H9 (cell line): ENCODE results near the gene SYK. TPM values are rescaled to one million over a fixed set of nuclear protein-coding genes. Genes with fewer than 3 reads are reported as not detected.

Experiments
- DNase-seq: peaks from one replicate; pipeline ENCODE4 v3.0.0-alpha.2; 2017
- H2AFZ ChIP-seq: one replicate; pipeline ENCODE4 v1.6.1; 2013; ENCODE audit warnings: mild to moderate bottlenecking, low read length, control low read depth, moderate library complexity
- H2AK5ac ChIP-seq: 2 replicates; pipeline ENCODE4 v1.6.1; 2013; ENCODE audit warnings: low read length, control low read depth, mixed read lengths; ENCODE audit not compliant: insufficient read length
- H2BK120ac ChIP-seq: one replicate; pipeline ENCODE4 v1.6.1; 2013; ENCODE audit warnings: low read depth, mild to moderate bottlenecking, low read length, control low read depth, inconsistent platforms; ENCODE audit not compliant: poor library complexity, severe bottlenecking
- H2BK12ac ChIP-seq: 2 replicates; pipeline ENCODE4 v1.6.1; 2013; ENCODE audit warnings: low read length, control low read depth, mixed read lengths, low read depth; ENCODE audit not compliant: insufficient read length
- H2BK15ac ChIP-seq: 2 replicates; pipeline ENCODE4 v1.6.1; 2013; ENCODE audit warnings: low read depth, low read length, control low read depth
- H2BK20ac ChIP-seq: one replicate; pipeline ENCODE4 v1.6.1; 2013; ENCODE audit warnings: low read depth, mild to moderate bottlenecking, low read length, control low read depth, inconsistent platforms; ENCODE audit not compliant: poor library complexity, severe bottlenecking
- H2BK5ac ChIP-seq: 2 replicates; pipeline ENCODE4 v1.6.1; 2013; ENCODE audit warnings: low read length, control low read depth, mixed read lengths; ENCODE audit not compliant: insufficient read length
- H3K14ac ChIP-seq: 2 replicates; pipeline ENCODE4 v1.6.1; 2013; ENCODE audit warnings: low read length, control low read depth; ENCODE audit not compliant: insufficient read depth
- H3K18ac ChIP-seq: 2 replicates; pipeline ENCODE4 v1.6.1; 2013; ENCODE audit warnings: low read depth, mild to moderate bottlenecking, mixed read lengths, low read length, control low read depth; ENCODE audit not compliant: insufficient read length
- H3K23ac ChIP-seq: 2 replicates; pipeline ENCODE4 v1.6.1; 2013; ENCODE audit warnings: low read length, control low read depth, mixed read lengths, low read depth; ENCODE audit not compliant: insufficient read length
- H3K23me2 ChIP-seq: 2 replicates; pipeline ENCODE4 v1.6.1; 2013; ENCODE audit warnings: low read depth, mild to moderate bottlenecking, mixed read lengths, low read length, control low read depth; ENCODE audit not compliant: insufficient read length, poor library complexity, severe bottlenecking
- H3K27ac ChIP-seq: 2 replicates; pipeline ENCODE4 v1.5.1; 2013; ENCODE audit warnings: low read length, control low read depth, mixed read lengths, low read depth; ENCODE audit not compliant: insufficient read length
- H3K27me3 ChIP-seq: 2 replicates; pipeline ENCODE4 v1.6.1; 2013; ENCODE audit warnings: low read length, control low read depth, inconsistent platforms; ENCODE audit not compliant: insufficient read depth
- H3K4ac ChIP-seq: 2 replicates; pipeline ENCODE4 v1.6.1; 2013; ENCODE audit warnings: low read depth, mild to moderate bottlenecking, control low read depth, inconsistent platforms, low read length, moderate library complexity
- H3K4me1 ChIP-seq: 2 replicates; pipeline ENCODE4 v1.6.1; 2013; ENCODE audit warnings: low read length, control low read depth, inconsistent platforms; ENCODE audit not compliant: insufficient read depth
- H3K4me2 ChIP-seq: 2 replicates; pipeline ENCODE4 v1.6.1; 2013; ENCODE audit warnings: low read length, control low read depth, mixed read lengths; ENCODE audit not compliant: insufficient read length, insufficient read depth
- H3K56ac ChIP-seq: 2 replicates; pipeline ENCODE4 v1.6.1; 2013; ENCODE audit warnings: low read depth, mild to moderate bottlenecking, mixed read lengths, low read length, control low read depth; ENCODE audit not compliant: insufficient read length
- H3K79me1 ChIP-seq: 2 replicates; pipeline ENCODE4 v1.6.1; 2013; ENCODE audit warnings: low read depth, mild to moderate bottlenecking, moderate library complexity, low read length, control low read depth, inconsistent platforms; ENCODE audit not compliant: insufficient read depth, poor library complexity, severe bottlenecking
- H3K79me2 ChIP-seq: 2 replicates; pipeline ENCODE4 v1.6.1; 2013; ENCODE audit warnings: low read length, control low read depth, inconsistent platforms; ENCODE audit not compliant: insufficient read depth
- H3K9ac ChIP-seq: 2 replicates; pipeline ENCODE4 v1.6.1; 2013; ENCODE audit warnings: low read length, control low read depth, mixed read lengths; ENCODE audit not compliant: insufficient read length; ENCODE audit errors: extremely low read depth
- H3K9me3 ChIP-seq: one replicate; pipeline ENCODE4 v1.6.1; 2013; ENCODE audit warnings: low read depth, low read length, inconsistent platforms; ENCODE audit not compliant: control insufficient read depth
- H3T11ph ChIP-seq: one replicate; pipeline ENCODE4 v1.6.1; 2013; ENCODE audit warnings: mild to moderate bottlenecking, low read length, control low read depth, inconsistent platforms
- H4K20me1 ChIP-seq: one replicate; pipeline ENCODE4 v1.6.1; 2013; ENCODE audit not compliant: control insufficient read depth, insufficient read length, insufficient read depth
- H4K5ac ChIP-seq: 2 replicates; pipeline ENCODE4 v1.6.1; 2013; ENCODE audit warnings: low read depth, mild to moderate bottlenecking, mixed read lengths, low read length, control low read depth; ENCODE audit not compliant: insufficient read length
- H4K8ac ChIP-seq: replicated peaks from 2 replicates; pipeline ENCODE4 v1.6.1; 2013; ENCODE audit warnings: low read length, control low read depth, mixed read lengths, low read depth; ENCODE audit not compliant: insufficient read length
- H4K91ac ChIP-seq: 2 replicates; pipeline ENCODE4 v1.6.1; 2013; ENCODE audit warnings: low read depth, mild to moderate bottlenecking, moderate library complexity, mixed read lengths, low read length, control low read depth; ENCODE audit not compliant: insufficient read length
- H3K27ac Mint-ChIP-seq, 3 experiments: 2 replicates in 2 of 3; 3 replicates in 1 of 3; pipeline ENCODE4 v1.8.0; 2020 to 2021; ENCODE audit warnings: mixed read lengths in 3 of 3, mild to moderate bottlenecking in 1 of 3, moderate library complexity in 1 of 3
- H3K27me3 Mint-ChIP-seq: 2 replicates; pipeline ENCODE4 v1.8.0; 2021; ENCODE audit warnings: low read depth, mild to moderate bottlenecking, moderate library complexity, mixed read lengths
- H3K36me3 Mint-ChIP-seq, 3 experiments: 2 replicates in 2 of 3; 3 replicates in 1 of 3; pipeline ENCODE4 v1.8.0; 2020 to 2021; ENCODE audit warnings: low read depth in 3 of 3, mixed read lengths in 3 of 3; ENCODE audit not compliant: insufficient read depth in 1 of 3
- H3K4me1 Mint-ChIP-seq, 2 experiments: 2 replicates each; pipeline ENCODE4 v1.8.0; 2020; ENCODE audit warnings: mixed read lengths in 2 of 2
- H3K4me3 Mint-ChIP-seq, 2 experiments: 2 replicates in 1 of 2; 3 replicates in 1 of 2; pipeline ENCODE4 v1.8.0; 2020 to 2021; ENCODE audit warnings: mild to moderate bottlenecking in 2 of 2, mixed read lengths in 2 of 2, moderate library complexity in 1 of 2
- H3K9me3 Mint-ChIP-seq, 2 experiments: 2 replicates in 1 of 2; 3 replicates in 1 of 2; pipeline ENCODE4 v1.8.0; 2020; ENCODE audit warnings: mild to moderate bottlenecking in 2 of 2, mixed read lengths in 2 of 2, moderate library complexity in 1 of 2
- CTCF ChIP-seq: fragments of 200-600 bp; sonication (generic); conservative IDR thresholded peaks from 3 replicates; pipeline ENCODE4 v1.8.0; 2021; ENCODE audit warnings: antibody characterized with exemption, mild to moderate bottlenecking
- WGBS: extraction: QIAGEN DNeasy Blood & Tissue Kit; methylation state at CpG from one replicate; pipeline ENCODE4 v1.1.7; 2013; ENCODE audit warnings: missing lambda C conversion rate, low lambda C conversion rate, mixed read lengths; ENCODE audit not compliant: insufficient read length; ENCODE audit errors: extremely low coverage; 5-methylcytosine and 5-hydroxymethylcytosine counted together
- total RNA-seq: library from RNA; stranded (reverse); gene quantifications from 2 replicates; pipeline ENCODE4 v1.2.1, GENCODE V29; 2021

SYK gene
- total RNA-seq, 1 experiment from 2014 or later: 7.9 TPM

- Mint-ChIP-seq H3K36me3 (peaks cover 0 to 7% (median 0%) of the 10 kb centered on the region in 3 experiments; a peak in 2 of 7 replicates), H3K4me3 (no peak overlapping the region), H3K4me1 (peaks cover 32 to 46% of the 10 kb centered on the region in 2 experiments), H3K27me3 (no peaks in the 10 kb centered on the region), H3K27ac (no peak overlapping the region), H3K9me3 (peaks cover 7 to 9% of the 10 kb centered on the region in 2 experiments; a peak in 4 of 5 replicates)
- TF ChIP-seq CTCF: peak; percentile 57
- no peaks in the 10 kb centered on the region for H3K23me2 ChIP-seq
- no peaks in the 10 kb centered on the region for H3K79me2 ChIP-seq
- no peak overlapping the region for H2BK15ac ChIP-seq
- H3K4me1 ChIP-seq: no peaks in the 10 kb centered on the region
- H2BK20ac ChIP-seq: no peak overlapping the region
- H2BK120ac ChIP-seq: no peak overlapping the region
- no peak overlapping the region for H3K9ac ChIP-seq
- H3K9me3 ChIP-seq: no peaks in the 10 kb centered on the region
- no peak overlapping the region for H2AFZ ChIP-seq
- no peak overlapping the region for H3K4me2 ChIP-seq
- H4K5ac ChIP-seq: no peak overlapping the region
- H4K8ac ChIP-seq: no peak overlapping the region
- no peak overlapping the region for H3K4ac ChIP-seq
- no peaks in the 10 kb centered on the region for H3K79me1 ChIP-seq
- no peak overlapping the region for H3K18ac ChIP-seq
- no peak overlapping the region for H3T11ph ChIP-seq
- peak; percentile 49 for DNase-seq
- no peak overlapping the region for H2BK12ac ChIP-seq
- no peak overlapping the region for H2AK5ac ChIP-seq
- H4K91ac ChIP-seq: no peak overlapping the region
- H3K14ac ChIP-seq: no peak overlapping the region
- no peaks in the 10 kb centered on the region for H4K20me1 ChIP-seq
- no peak overlapping the region for H3K23ac ChIP-seq
- no CpG with 5 or more reads among the region's 5 CpGs for WGBS
- no peak overlapping the region for H3K56ac ChIP-seq
- no peak overlapping the region for H3K27ac ChIP-seq
- H2BK5ac ChIP-seq: no peak overlapping the region
- no peaks in the 10 kb centered on the region for H3K27me3 ChIP-seq
Measured at GRCh38 chr9:90900130-90900529, 98.5 kb downstream of the SYK start.
